SU-DHL-6 (cell line): Measurements from ENCODE around the gene C1S.

ENCODE experiments used
- CTCF ChIP-seq: fragments of 200-600 bp; sonication (generic); IDR thresholded peaks from one replicate; pipeline ENCODE4 v1.5.1; 2017; ENCODE audit warnings: antibody characterized with exemption, mild to moderate bottlenecking, low read length, moderate library complexity; ENCODE audit not compliant: insufficient read depth, poor library complexity, severe bottlenecking
- EZH2phosphoT487 ChIP-seq: fragments of 200-600 bp; sonication (generic), shearing (Covaris generic); conservative IDR thresholded peaks from 2 replicates; pipeline ENCODE4 v1.6.1; 2018; ENCODE audit warnings: mild to moderate bottlenecking, antibody characterized with exemption, low read length, moderate library complexity, mixed read lengths

- no peak for TF ChIP-seq CTCF
- TF ChIP-seq EZH2phosphoT487, result no peak
Observed at GRCh38 chr12:7089196-7089871, 28.8 kb downstream of the C1S start.
